ENCODE measurements around the gene ZFPM1.

- TF ChIP-seq YY1 (IDR thresholded peaks at IDR 0.05; ENCODE audit: insufficient read depth, insufficient read length), result no peak
- TF ChIP-seq ZNF274 (IDR thresholded peaks at IDR 0.05; ENCODE audit: low read depth, low read length), result no peak
Observed at GRCh38 chr16:88575251-88575650, 122.2 kb downstream of the ZFPM1 start.
